NCI-H2081 treated with DMSO at 0.1 percent for 48 hours (cell line): ENCODE results near the gene CIITA.

Experiments
- DNase-seq: peaks from one replicate; lab custom pipeline; 2025; lab: John Stamatoyannopoulos, UW

CIITA gene

DNA sequence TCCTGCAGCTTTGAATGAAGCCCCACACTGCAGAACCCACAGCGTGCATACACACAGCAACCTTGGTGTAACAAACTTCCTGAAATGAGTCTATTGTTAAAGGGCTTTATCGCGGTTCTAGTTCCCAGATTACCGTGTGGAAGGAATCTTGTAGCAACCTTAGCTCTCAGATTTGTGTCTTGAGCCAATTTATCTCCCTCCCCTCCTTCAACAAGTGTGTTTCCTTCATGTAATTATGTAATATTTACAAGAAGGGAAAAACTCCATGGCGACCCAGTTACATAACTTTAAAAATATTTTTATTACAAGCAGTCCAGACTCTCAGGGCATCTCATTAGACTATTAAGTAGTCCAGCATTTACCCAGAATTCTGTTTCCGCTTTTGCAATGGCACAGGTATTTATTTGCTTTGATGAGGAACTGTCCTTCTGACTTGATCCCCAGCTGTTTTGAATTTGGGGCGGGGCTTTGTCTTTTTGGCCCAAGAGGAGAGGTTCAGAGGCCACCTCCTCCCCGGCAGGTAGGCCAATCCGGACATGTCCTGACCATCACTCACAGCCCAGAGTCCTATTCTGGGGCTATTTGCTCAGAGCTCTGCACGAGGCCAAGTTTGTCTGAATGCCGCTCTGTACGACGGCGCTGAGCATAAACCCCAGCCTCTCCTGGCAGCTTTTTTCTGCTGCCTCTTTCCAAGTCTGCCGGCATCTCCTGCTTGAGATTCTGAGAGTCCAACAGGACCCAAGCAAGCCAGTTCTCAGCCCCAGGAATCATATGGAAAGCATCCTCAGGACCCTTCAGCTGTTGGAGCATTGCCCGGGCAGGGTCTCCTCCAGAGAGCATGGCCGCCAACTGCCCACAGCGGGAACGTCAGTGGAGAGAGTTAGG lies 103.0 kb downstream of the CIITA start:
- no peak for DNase-seq

DNA sequence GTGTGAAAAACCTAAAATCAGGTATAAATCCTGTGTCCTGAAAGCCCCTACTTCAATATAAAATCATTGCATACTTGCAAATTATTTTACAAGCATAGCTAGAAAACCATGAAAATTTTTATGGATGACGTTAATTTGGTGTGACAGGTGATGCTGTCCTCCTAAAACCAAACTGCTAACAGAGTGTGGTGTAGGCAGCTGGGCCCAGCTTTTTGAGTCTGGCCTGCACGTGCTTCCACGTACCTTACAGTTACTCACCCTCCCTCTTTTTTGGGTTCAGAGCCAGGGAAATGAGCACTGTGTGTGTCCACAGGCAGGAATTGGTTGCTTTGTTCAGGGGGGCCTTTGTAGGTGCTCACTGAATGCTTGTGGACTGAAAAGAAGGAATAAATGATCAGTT lies 103.8 kb downstream of the CIITA start:
- no peak for DNase-seq

GRCh38 chr16:10981697-10982216 lies 104.8 kb downstream of the CIITA start:
- DNase-seq = no peak

DNA sequence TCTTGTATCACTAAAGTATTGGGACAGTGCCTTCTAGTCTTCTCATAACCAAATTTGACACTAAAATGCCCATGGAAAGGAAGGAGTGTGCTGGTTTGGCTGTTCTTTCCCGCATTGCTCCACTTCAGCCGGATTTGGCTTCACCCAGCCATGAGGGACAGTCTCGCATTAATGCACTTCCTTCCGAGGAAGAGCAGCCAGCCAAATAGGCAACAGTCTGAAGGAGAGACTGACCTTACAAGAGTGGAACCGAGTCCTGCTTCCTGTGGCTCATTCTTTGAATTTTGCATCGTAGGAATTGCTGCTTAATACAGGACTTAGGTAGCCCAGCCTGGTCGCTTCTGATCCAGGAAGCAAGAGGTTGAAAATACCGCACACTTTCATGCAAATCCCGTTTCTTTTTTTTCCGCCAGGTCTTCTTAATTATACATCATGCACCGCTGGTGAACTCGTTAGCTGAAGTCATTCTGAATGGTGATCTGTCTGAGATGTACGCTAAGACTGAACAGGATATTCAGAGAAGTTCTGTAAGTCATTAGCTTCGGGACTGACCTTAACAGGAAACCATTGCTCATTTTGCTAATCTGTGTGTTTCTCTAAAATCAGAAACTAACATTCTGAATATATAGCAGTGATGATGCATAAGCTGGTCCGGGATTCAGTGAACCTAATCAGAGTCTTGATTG lies 105.6 kb downstream of the CIITA start:
- DNase-seq = no peak

DNA sequence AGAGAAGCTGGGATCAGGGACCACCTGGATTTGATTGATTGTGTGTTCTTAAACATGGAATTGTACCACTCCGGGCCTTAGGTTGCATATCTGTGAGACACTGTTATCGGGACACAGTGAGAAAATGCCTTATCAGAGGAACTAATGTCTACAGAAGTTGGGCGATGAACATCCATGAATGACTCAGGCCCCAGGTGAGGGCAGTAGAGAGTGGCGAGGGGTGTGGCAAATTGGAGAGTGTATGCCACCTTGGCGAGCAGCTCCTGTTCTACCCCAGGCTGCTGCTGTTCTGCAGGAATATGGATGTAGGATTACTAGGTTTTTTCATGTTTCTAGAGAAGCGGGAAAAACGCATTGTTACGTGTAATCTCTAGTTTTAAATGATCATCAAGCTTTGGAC lies 106.2 kb downstream of the CIITA start:
- DNase-seq = no peak

GRCh38 chr16:10984509-10984908 lies 107.5 kb downstream of the CIITA start:
- DNase-seq = no peak
